HepG2 (cell line): ENCODE results near the gene VSIR. TPM values are rescaled to one million over a fixed set of nuclear protein-coding genes. Genes with fewer than 3 reads are reported as not detected.

ENCODE experiments used
- BORCS8-MEF2B ChIP-seq: sonication (generic); formaldehyde crosslinking; IDR thresholded peaks from 2 replicates; pipeline ENCODE4 v1.8.0; 2022; ENCODE audit warnings: mild to moderate bottlenecking, missing genetic modification reagents
- CCDC6 ChIP-seq: sonication (generic); formaldehyde crosslinking; IDR thresholded peaks from 2 replicates; pipeline ENCODE4 v1.8.1; 2022; ENCODE audit warnings: mild to moderate bottlenecking, missing genetic modification reagents, moderate library complexity
- GABPB1 ChIP-seq: IDR thresholded peaks from 2 replicates; pipeline ENCODE4 v1.6.1; 2016; ENCODE audit warnings: mild to moderate bottlenecking, missing genetic modification reagents, moderate library complexity, missing compliant biosample characterization
- KDM5A ChIP-seq: fragments of 200-600 bp; sonication (generic); IDR thresholded peaks from 2 replicates; pipeline ENCODE4 v1.7.0; 2018; ENCODE audit warnings: antibody characterized with exemption, mild to moderate bottlenecking, low read length, borderline replicate concordance
- MAZ ChIP-seq, 2 experiments: sonication (generic) in 1 of 2; formaldehyde crosslinking in 1 of 2; IDR thresholded peaks; 2 replicates each; pipeline versions ENCODE4 v1.5.0 to v1.6.1; 2012 to 2020; ENCODE audit warnings: low read depth in 2 of 2, mild to moderate bottlenecking in 2 of 2, borderline replicate concordance in 1 of 2, improper control_type of control experiment in 1 of 2, low read length in 1 of 2, missing genetic modification reagents in 1 of 2, moderate library complexity in 1 of 2
- MYC ChIP-seq: sonication (generic); formaldehyde crosslinking; IDR thresholded peaks from 2 replicates; pipeline ENCODE4 v1.9.0; 2021; ENCODE audit warnings: missing genetic modification reagents, borderline replicate concordance
- PATZ1 ChIP-seq: sonication (generic); formaldehyde crosslinking; IDR thresholded peaks from 2 replicates; pipeline ENCODE4 v1.4.0; 2020; ENCODE audit warnings: missing genetic modification reagents
- PITX1 ChIP-seq: sonication (generic); formaldehyde crosslinking; IDR thresholded peaks from 2 replicates; pipeline ENCODE4 v1.5.1; 2020; ENCODE audit warnings: mild to moderate bottlenecking, missing genetic modification reagents
- POLR2A ChIP-seq, 2 experiments: IDR thresholded peaks; 2 replicates each; pipeline ENCODE4 v1.6.1; 2011; ENCODE audit warnings: low read depth in 2 of 2, low read length in 2 of 2, mild to moderate bottlenecking in 1 of 2, moderate library complexity in 1 of 2; ENCODE audit not compliant: insufficient read depth in 1 of 2
- RAD21 ChIP-seq: fragments of 450-650 bp; formaldehyde crosslinking; IDR thresholded peaks from 2 replicates; pipeline ENCODE4 v1.5.0; 2020; ENCODE audit warnings: mild to moderate bottlenecking
- SP140L ChIP-seq: sonication (generic); formaldehyde crosslinking; IDR thresholded peaks from 2 replicates; pipeline ENCODE4 v1.4.0; 2020; ENCODE audit warnings: missing genetic modification reagents, borderline replicate concordance
- STAG1 ChIP-seq: sonication (generic); formaldehyde crosslinking; IDR thresholded peaks from 2 replicates; pipeline ENCODE4 v1.4.0; 2020; ENCODE audit warnings: missing genetic modification reagents
- TRIM24 ChIP-seq: sonication (generic); formaldehyde crosslinking; IDR thresholded peaks from 2 replicates; pipeline ENCODE4 v1.8.0; 2022; ENCODE audit warnings: mild to moderate bottlenecking, missing genetic modification reagents
- U2AF2 ChIP-seq: fragments of 200-400 bp; formaldehyde crosslinking; IDR thresholded peaks from 2 replicates; pipeline ENCODE4 v1.6.1; 2017; ENCODE audit warnings: low read depth, mild to moderate bottlenecking, low read length
- ZNF574 ChIP-seq: sonication (generic); formaldehyde crosslinking; IDR thresholded peaks from 2 replicates; pipeline ENCODE4 v1.4.0; 2020; ENCODE audit warnings: missing genetic modification reagents
- polyA plus RNA-seq, 8 experiments: library from polyadenylated mRNA; depleted of rRNA in 3 of 8; stranded (reverse) in 7 of 8; unstranded in 1 of 8; fragments of >200 nt; fragmentation: Illumina TruSeq in 4 of 8; extraction: Trizol in 4 of 8; gene quantifications; 2 replicates each; pipeline versions ENCODE4 v1.2.1 to v1.2.3, GENCODE V29; 2011 to 2016; ENCODE audit warnings: low read depth in 4 of 8, missing spikeins in 1 of 8, mixed read lengths in 1 of 8; ENCODE audit not compliant: insufficient read depth in 1 of 8
- total RNA-seq, 5 experiments: library from RNA; depleted of rRNA; stranded (reverse); fragments of >200 nt; fragmentation: Illumina TruSeq; extraction: Trizol; gene quantifications; 2 replicates each; pipeline ENCODE4 v1.2.3, GENCODE V29; 2016; ENCODE audit warnings: low read depth in 1 of 5
- TF ChIP-seq, protein P1 (sequence below): sonication (generic); formaldehyde crosslinking; IDR thresholded peaks from 2 replicates; pipeline ENCODE4 v1.9.0; 2022; ENCODE audit warnings: low read depth, missing genetic modification reagents
- TF ChIP-seq, protein P2 (sequence below), 2 experiments: sonication (generic) in 1 of 2; formaldehyde crosslinking in 1 of 2; IDR thresholded peaks; 2 replicates each; pipeline versions ENCODE4 v1.5.1 to v1.6.1; 2011 to 2020; ENCODE audit warnings: borderline replicate concordance in 1 of 2, low read depth in 1 of 2, low read length in 1 of 2, mild to moderate bottlenecking in 1 of 2, missing genetic modification reagents in 1 of 2, moderate library complexity in 1 of 2

VSIR gene
- total and polyA plus RNA-seq, 2 of the 13 experiments (the other 11 are each of a cell fraction or from before 2014, with no cell fraction given), result 0.44 to 3.2 TPM

GRCh38 chr10:71812016-71812912, 38.9 kb upstream of the VSIR start (continued):
- TF ChIP-seq U2AF2 (no peak), TRIM24 (CRISPR knock-in tag) (no peak), MYC (CRISPR knock-in tag) (peak; percentile 84), POLR2A (IDR thresholded peaks at IDR 0.05; ENCODE audit: insufficient read depth in 1 of 2, low read depth in 2 of 2, low read length in 2 of 2) (peak in 1 of 2 experiments; percentile 12; a peak in 1 of 4 replicates), PITX1 (CRISPR knock-in tag) (peak; percentile 30; the same call in 1 of the 2 replicates), CCDC6 (CRISPR knock-in tag) (0 out of 2 replicates have a peak, but pooled peaks have one; percentile 47), KDM5A (no peak), BORCS8-MEF2B (CRISPR knock-in tag) (0 out of 2 replicates have a peak, but pooled peaks have one; percentile 58), PATZ1 (CRISPR knock-in tag) (peak; percentile 39; the same call in 1 of the 2 replicates), RAD21 (CRISPR knock-in tag) (peak; percentile 80), STAG1 (CRISPR knock-in tag) (peak; percentile 87), GABPB1 (CRISPR knock-in tag) (0 out of 2 replicates have a peak, but pooled peaks have one; percentile 19), SP140L (CRISPR knock-in tag) (no peak), ZNF574 (CRISPR knock-in tag) (0 out of 2 replicates have a peak, but pooled peaks have one; percentile 6), MAZ (IDR thresholded peaks at IDR 0.05; ENCODE audit: borderline replicate concordance, low read depth, low read length) (0 out of 2 replicates have a peak, but pooled peaks have one; percentile 19), MAZ (CRISPR knock-in tag; IDR thresholded peaks at IDR 0.05; ENCODE audit: low read depth) (no peak)
- TF ChIP-seq, protein P1, sequence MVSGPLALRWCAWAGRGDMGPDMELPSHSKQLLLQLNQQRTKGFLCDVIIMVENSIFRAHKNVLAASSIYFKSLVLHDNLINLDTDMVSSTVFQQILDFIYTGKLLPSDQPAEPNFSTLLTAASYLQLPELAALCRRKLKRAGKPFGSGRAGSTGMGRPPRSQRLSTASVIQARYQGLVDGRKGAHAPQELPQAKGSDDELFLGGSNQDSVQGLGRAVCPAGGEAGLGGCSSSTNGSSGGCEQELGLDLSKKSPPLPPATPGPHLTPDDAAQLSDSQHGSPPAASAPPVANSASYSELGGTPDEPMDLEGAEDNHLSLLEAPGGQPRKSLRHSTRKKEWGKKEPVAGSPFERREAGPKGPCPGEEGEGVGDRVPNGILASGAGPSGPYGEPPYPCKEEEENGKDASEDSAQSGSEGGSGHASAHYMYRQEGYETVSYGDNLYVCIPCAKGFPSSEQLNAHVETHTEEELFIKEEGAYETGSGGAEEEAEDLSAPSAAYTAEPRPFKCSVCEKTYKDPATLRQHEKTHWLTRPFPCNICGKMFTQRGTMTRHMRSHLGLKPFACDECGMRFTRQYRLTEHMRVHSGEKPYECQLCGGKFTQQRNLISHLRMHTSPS (CRISPR knock-in tag), result 0 out of 2 replicates have a peak, but pooled peaks have one; percentile 26
- TF ChIP-seq, protein P2, sequence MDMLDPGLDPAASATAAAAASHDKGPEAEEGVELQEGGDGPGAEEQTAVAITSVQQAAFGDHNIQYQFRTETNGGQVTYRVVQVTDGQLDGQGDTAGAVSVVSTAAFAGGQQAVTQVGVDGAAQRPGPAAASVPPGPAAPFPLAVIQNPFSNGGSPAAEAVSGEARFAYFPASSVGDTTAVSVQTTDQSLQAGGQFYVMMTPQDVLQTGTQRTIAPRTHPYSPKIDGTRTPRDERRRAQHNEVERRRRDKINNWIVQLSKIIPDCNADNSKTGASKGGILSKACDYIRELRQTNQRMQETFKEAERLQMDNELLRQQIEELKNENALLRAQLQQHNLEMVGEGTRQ (IDR thresholded peaks at IDR 0.05; ENCODE audit: low read depth, low read length), result no peak
- TF ChIP-seq, protein P2 (CRISPR knock-in tag; IDR thresholded peaks at IDR 0.05; ENCODE audit: borderline replicate concordance), result peak; percentile 44; the same call in 1 of the 2 replicates
